Transverse colon (tissue), 4 donors: ENCODE results near the gene STAB1. TPM values are rescaled to one million over a fixed set of nuclear protein-coding genes. Genes with fewer than 3 reads are reported as not detected.

Experiments
- DNase-seq: peaks from one replicate; pipeline ENCODE4 v3.0.0-alpha.2; 2019
- H3K27ac ChIP-seq, 4 donors: fragments of 200-600 bp; sonication (generic); 2 replicates each; pipeline ENCODE4 v1.5.1; 2016 to 2018; ENCODE audit warnings: inconsistent platforms in 4 of 4
- H3K27me3 ChIP-seq: fragments of 200-600 bp; sonication (generic); 2 replicates; pipeline ENCODE4 v1.5.1; 2017; ENCODE audit warnings: inconsistent platforms
- H3K36me3 ChIP-seq, 4 donors: fragments of 200-600 bp; sonication (generic); 2 replicates each; pipeline ENCODE4 v1.5.1; 2017 to 2019; ENCODE audit warnings: inconsistent platforms in 4 of 4
- H3K4me1 ChIP-seq, 4 donors: fragments of 200-600 bp; sonication (generic); 2 replicates each; pipeline ENCODE4 v1.5.1; 2017 to 2020; ENCODE audit warnings: inconsistent platforms in 4 of 4
- H3K4me3 ChIP-seq, 4 donors: fragments of 200-600 bp; sonication (generic); 1 replicate in 1 of 4; 2 replicates in 3 of 4; pipeline versions ENCODE4 v1.5.1 to v1.6.1; 2017 to 2019; ENCODE audit warnings: inconsistent platforms in 4 of 4
- H3K9me3 ChIP-seq, 2 donors: fragments of 200-600 bp; sonication (generic); 2 replicates each; pipeline ENCODE4 v1.5.1; 2017 to 2019; ENCODE audit warnings: inconsistent platforms in 2 of 2
- EP300 ChIP-seq: sonication (generic); formaldehyde crosslinking; IDR thresholded peaks from one replicate; pipeline ENCODE4 v1.6.1; 2017; ENCODE audit warnings: antibody characterized with exemption, low read depth
- POLR2A ChIP-seq: fragments of 450-650 bp; IDR thresholded peaks from one replicate; pipeline ENCODE4 v1.6.1; 2016; ENCODE audit warnings: antibody characterized with exemption, mild to moderate bottlenecking, moderate library complexity
- POLR2AphosphoS5 ChIP-seq, 3 donors: sonication (generic); formaldehyde crosslinking; IDR thresholded peaks; one replicate each; pipeline ENCODE4 v1.6.1; 2016; ENCODE audit warnings: antibody characterized with exemption in 3 of 3
- WGBS, 2 donors: methylation state at CpG; one replicate each; pipeline ENCODE4 v1.1.5; 2018; ENCODE audit warnings: low coverage in 1 of 2; 5-methylcytosine and 5-hydroxymethylcytosine counted together
- in situ Hi-C, 4 donors: fragments of 200-750 bp; cut with MboI; loops; one replicate each; pipeline versions ENCODE4 v1.15.0 to v1.15.1; 2017; ENCODE audit warnings: low sequenced_read_pairs in 3 of 4, low pct_ligation_motif_present in 1 of 4, low pct_unique_long_range_greater_than_20kb in 1 of 4
- intact Hi-C: fragments of 100-400 bp; cut with DNase I; formaldehyde crosslinking; loops from one replicate; pipeline ENCODE4 v1.15.1; 2023; ENCODE audit warnings: low total_unique reads
- total RNA-seq, 4 donors: library from RNA; depleted of rRNA; stranded (reverse); fragments of >200 nt; gene quantifications; one replicate each; pipeline ENCODE4 v1.1.0, GENCODE V29; 2016
- TF ChIP-seq, protein P1 (sequence below), 5 experiments: fragments of 200-600 bp in 3 of 5; fragments of 450-650 bp in 2 of 5; sonication (generic) in 3 of 5; IDR thresholded peaks; 1 replicate in 2 of 5; 2 replicates in 3 of 5; pipeline ENCODE4 v1.5.1; 2016 to 2017; ENCODE audit warnings: antibody characterized with exemption in 5 of 5, inconsistent platforms in 3 of 5, mild to moderate bottlenecking in 2 of 5, moderate library complexity in 1 of 5

The STAB1 gene
- total RNA-seq, 4 donors from 2014 or later: 42.6 to 152 (median 70.3) TPM

DNA sequence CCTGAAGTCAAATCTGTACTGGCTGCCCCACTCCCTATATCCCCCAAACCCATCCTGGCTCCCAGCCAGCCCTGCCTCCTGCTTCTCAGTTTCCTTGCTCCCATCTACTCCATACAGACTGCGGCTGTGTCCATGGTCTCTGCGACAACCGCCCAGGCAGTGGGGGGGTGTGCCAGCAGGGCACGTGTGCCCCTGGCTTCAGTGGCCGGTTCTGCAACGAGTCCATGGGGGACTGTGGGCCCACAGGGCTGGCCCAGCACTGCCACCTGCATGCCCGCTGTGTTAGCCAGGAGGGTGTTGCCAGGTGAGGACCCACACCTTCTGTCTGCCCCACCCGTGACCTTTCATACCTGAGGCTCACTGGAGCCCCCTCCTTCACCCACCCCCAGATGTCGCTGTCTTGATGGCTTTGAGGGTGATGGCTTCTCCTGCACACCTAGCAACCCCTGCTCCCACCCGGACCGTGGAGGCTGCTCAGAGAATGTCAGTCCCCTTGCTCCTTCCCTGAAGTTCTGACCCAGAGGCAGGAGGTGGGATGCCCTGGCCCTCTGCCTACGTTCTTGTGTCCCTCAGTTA, 14.7 kb downstream of the STAB1 start:
- 75% methylated on average over 11 of the region's 12 CpGs; no CpG with 5 or more reads in 1 of the 2 donors for WGBS, 2 donors
- no peak overlapping the region for H3K27ac ChIP-seq

DNA sequence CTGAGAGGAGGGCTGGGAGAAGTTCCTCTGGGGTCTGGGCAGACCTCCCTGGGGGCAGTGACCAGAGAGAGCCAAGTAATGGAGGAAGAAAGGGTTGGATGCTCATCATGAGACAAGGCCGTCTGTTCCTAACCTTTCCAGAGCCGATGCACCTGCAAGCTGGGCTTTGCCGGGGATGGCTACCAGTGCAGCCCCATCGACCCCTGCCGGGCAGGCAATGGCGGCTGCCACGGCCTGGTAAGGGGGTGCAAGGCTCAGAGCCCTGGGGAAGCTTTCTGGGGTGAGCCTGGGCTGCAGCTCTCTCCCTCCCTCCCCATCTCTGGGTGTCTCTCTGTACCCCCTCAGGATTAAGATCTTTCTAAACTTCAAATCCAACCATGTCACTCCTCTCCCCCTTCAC, 16.4 kb downstream of the STAB1 start:
- in situ Hi-C loops: no loop called here
- DNase-seq: no peak
- Histone ChIP-seq H3K36me3 (no peaks in the 10 kb centered on the region), H3K4me1 (no peaks in the 10 kb centered on the region), H3K27ac (no peak overlapping the region), H3K27me3 (no peaks in the 10 kb centered on the region), H3K4me3 (no peak overlapping the region), H3K9me3 (no peaks in the 10 kb centered on the region)
- WGBS, 2 donors: 81% methylated on average over 7 of the region's 7 CpGs; no CpG with 5 or more reads in 1 of the 2 donors
- intact Hi-C loops: no loop called here
- TF ChIP-seq POLR2A (no peak), EP300 (no peak), POLR2AphosphoS5 (IDR thresholded peaks at IDR 0.05) (no peak)
- TF ChIP-seq, protein P1, sequence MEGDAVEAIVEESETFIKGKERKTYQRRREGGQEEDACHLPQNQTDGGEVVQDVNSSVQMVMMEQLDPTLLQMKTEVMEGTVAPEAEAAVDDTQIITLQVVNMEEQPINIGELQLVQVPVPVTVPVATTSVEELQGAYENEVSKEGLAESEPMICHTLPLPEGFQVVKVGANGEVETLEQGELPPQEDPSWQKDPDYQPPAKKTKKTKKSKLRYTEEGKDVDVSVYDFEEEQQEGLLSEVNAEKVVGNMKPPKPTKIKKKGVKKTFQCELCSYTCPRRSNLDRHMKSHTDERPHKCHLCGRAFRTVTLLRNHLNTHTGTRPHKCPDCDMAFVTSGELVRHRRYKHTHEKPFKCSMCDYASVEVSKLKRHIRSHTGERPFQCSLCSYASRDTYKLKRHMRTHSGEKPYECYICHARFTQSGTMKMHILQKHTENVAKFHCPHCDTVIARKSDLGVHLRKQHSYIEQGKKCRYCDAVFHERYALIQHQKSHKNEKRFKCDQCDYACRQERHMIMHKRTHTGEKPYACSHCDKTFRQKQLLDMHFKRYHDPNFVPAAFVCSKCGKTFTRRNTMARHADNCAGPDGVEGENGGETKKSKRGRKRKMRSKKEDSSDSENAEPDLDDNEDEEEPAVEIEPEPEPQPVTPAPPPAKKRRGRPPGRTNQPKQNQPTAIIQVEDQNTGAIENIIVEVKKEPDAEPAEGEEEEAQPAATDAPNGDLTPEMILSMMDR (IDR thresholded peaks at IDR 0.05): no peak

More for the DNA sequence above, 14.7 kb downstream of the STAB1 start:
- H3K36me3 ChIP-seq: no peaks in the 10 kb centered on the region
- no peak overlapping the region for H3K4me3 ChIP-seq
- in situ Hi-C loops (no loop called here), intact Hi-C loops (no loop called here)
- H3K4me1 ChIP-seq: no peaks in the 10 kb centered on the region
- no peaks in the 10 kb centered on the region for H3K9me3 ChIP-seq
- DNase-seq: no peak
- TF ChIP-seq EP300: no peak
- no peaks in the 10 kb centered on the region for H3K27me3 ChIP-seq

DNA sequence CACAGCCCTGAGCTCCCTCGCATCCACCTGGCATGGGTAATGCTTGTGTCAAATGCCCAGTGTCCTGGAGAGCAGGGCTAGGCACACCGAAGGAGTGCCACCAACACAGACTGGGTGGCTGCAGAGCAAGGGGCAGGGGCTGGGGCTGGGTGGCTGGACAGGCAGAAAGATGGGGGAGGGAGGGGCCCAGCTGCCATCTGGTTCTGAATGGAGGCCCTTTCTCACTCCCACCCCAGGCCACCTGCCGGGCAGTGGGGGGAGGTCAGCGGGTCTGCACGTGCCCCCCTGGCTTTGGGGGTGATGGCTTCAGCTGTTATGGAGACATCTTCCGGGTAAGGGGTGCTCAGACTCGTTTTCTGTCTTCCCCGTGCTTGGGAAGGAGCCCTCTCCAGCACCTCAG, 17.0 kb downstream of the STAB1 start:
- in situ Hi-C loops: no loop called here
- no peaks in the 10 kb centered on the region for H3K27me3 ChIP-seq
- 55% methylated on average over 4 of the region's 8 CpGs; no CpG with 5 or more reads in 1 of the 2 donors for WGBS, 2 donors

DNA sequence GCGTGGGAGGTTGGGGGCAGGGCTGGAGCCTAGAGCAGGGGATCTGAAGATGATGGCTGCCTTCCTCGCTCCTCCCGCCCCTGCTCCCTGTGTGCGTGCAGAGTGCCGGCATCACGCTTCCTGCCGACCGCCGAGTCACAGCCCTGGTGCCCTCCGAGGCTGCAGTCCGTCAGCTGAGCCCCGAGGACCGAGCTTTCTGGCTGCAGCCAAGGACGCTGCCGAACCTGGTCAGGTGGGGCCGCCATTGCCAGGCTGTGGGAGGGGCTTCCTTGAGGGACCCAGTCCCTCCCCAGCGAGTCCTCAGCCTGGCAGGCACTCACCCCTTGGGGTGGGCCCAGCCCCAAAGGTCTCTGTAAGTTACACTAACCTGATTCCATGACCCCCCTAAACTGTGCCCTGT, 17.6 kb downstream of the STAB1 start:
- Histone ChIP-seq H3K4me1 (no peaks in the 10 kb centered on the region), H3K4me3 (no peak overlapping the region), H3K36me3 (no peaks in the 10 kb centered on the region), H3K9me3 (no peaks in the 10 kb centered on the region), H3K27me3 (no peaks in the 10 kb centered on the region), H3K27ac (no peak overlapping the region)
- 60 to 77% methylated on average over 1 to 17 of the region's 17 CpGs for WGBS, 2 donors
- intact Hi-C loops (no loop called here), in situ Hi-C loops (no loop called here)
- DNase-seq: no peak
- TF ChIP-seq, protein P1 (IDR thresholded peaks at IDR 0.05): no peak
- TF ChIP-seq POLR2AphosphoS5 (IDR thresholded peaks at IDR 0.05) (no peak), EP300 (no peak), POLR2A (no peak)

More for the DNA sequence above, 17.0 kb downstream of the STAB1 start:
- intact Hi-C loops: no loop called here
- TF ChIP-seq POLR2AphosphoS5 (IDR thresholded peaks at IDR 0.05) (no peak), POLR2A (no peak), EP300 (no peak)
- TF ChIP-seq, protein P1 (IDR thresholded peaks at IDR 0.05): no peak
- H3K27ac ChIP-seq: no peak overlapping the region
- H3K36me3 ChIP-seq: no peaks in the 10 kb centered on the region
- H3K4me3 ChIP-seq: no peak overlapping the region
- no peaks in the 10 kb centered on the region for H3K9me3 ChIP-seq
- DNase-seq: no peak
- H3K4me1 ChIP-seq: no peaks in the 10 kb centered on the region

DNA sequence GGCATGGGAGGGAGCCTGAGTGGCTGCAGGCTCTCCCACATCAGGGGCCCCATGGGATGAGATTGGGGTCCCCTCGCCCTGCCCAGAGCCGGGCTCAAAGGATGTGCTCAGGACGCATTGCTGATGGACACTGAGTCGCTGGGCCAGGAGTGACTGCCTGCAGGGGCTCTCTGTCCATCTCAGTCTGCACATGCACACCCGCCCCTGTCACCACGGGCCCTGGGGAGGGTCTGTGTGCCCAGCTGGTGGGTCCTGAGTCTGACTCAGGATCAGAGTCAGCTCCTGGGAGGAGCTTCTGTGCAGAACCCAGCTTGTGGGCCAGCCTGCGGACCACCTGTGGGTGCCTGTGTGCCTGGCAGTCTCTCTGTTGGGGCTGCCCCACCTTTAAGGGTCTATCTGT, 18.1 kb downstream of the STAB1 start:
- H3K27me3 ChIP-seq: no peaks in the 10 kb centered on the region
- intact Hi-C loops: no loop called here
- 85% methylated on average over 5 of the region's 7 CpGs; no CpG with 5 or more reads in 1 of the 2 donors for WGBS, 2 donors
- no peaks in the 10 kb centered on the region for H3K9me3 ChIP-seq
- in situ Hi-C loops: no loop called here
- no peak overlapping the region for H3K27ac ChIP-seq
- no peak for TF ChIP-seq POLR2AphosphoS5 (IDR thresholded peaks at IDR 0.05)
- TF ChIP-seq POLR2A: no peak
- TF ChIP-seq EP300: no peak
- TF ChIP-seq, protein P1 (IDR thresholded peaks at IDR 0.05): no peak
- H3K4me1 ChIP-seq: no peaks in the 10 kb centered on the region
- DNase-seq: no peak
- H3K4me3 ChIP-seq: no peak overlapping the region
- no peaks in the 10 kb centered on the region for H3K36me3 ChIP-seq
